Panc1 (cell line): ENCODE measurements around the gene WASL. TPM values are rescaled to one million over a fixed set of nuclear protein-coding genes. Genes with fewer than 3 reads are reported as not detected.

Experiments used
- ATAC-seq: fragments of 200-7000 bp; cut with Tn5 transposase; 2 replicates; pipeline ENCODE4 v1.9.1; 2020; ENCODE audit warnings: mild to moderate bottlenecking, moderate library complexity
- BruUV-seq: library from RNA; stranded (reverse); fragments of 400-500 nt; replicated peaks from 2 replicates; lab custom pipeline; 2021; lab: Mats Ljungman, UMichigan
- CTCF ChIA-PET: fragments of 300-600 bp; sonication (Branson Sonifier 250); formaldehyde crosslinking; loops from one replicate; lab custom pipeline; 2022; ENCODE audit warnings: antibody characterized with exemption; lab: Charles Lee
- POLR2A ChIA-PET: fragments of 300-600 bp; sonication (Branson Sonifier 250); formaldehyde crosslinking; loops from one replicate; lab custom pipeline; 2022; ENCODE audit warnings: antibody characterized with exemption; lab: Charles Lee
- DNase-seq: peaks from one replicate; pipeline ENCODE4 v3.0.0-alpha.2; 2010; ENCODE audit warnings: low read depth, low spot score
- H3K27ac ChIP-seq: 2 replicates; pipeline ENCODE4 v1.5.1; 2011; ENCODE audit warnings: mild to moderate bottlenecking, low read length, inconsistent platforms
- H3K27me3 ChIP-seq: fragments of 200-500 bp; sonication (Bioruptor generic); 2 replicates; pipeline ENCODE4 v1.6.0; 2014; ENCODE audit warnings: low read length, inconsistent platforms; ENCODE audit not compliant: control insufficient read depth, insufficient read depth
- H3K36me3 ChIP-seq: fragments of 200-500 bp; sonication (Bioruptor generic); 2 replicates; pipeline ENCODE4 v1.5.1; 2014; ENCODE audit warnings: inconsistent platforms, mild to moderate bottlenecking, low read length, moderate library complexity; ENCODE audit not compliant: control insufficient read depth, insufficient read depth
- H3K4me1 ChIP-seq: 2 replicates; pipeline ENCODE4 v1.5.1; 2011; ENCODE audit warnings: inconsistent platforms, mild to moderate bottlenecking, low read length, moderate library complexity; ENCODE audit not compliant: control insufficient read depth, insufficient read depth
- H3K4me3 ChIP-seq, 2 experiments: 2 replicates each; pipeline ENCODE4 v1.5.1; 2011 to 2012; ENCODE audit warnings: low read depth in 2 of 2, low read length in 2 of 2, mild to moderate bottlenecking in 2 of 2, inconsistent platforms in 1 of 2, moderate library complexity in 1 of 2
- H3K9me3 ChIP-seq: fragments of 200-500 bp; sonication (Bioruptor generic); 2 replicates; pipeline ENCODE4 v1.5.1; 2014; ENCODE audit warnings: low read depth, mild to moderate bottlenecking, inconsistent platforms, low read length, moderate library complexity; ENCODE audit not compliant: control insufficient read depth, insufficient read depth
- POLR2AphosphoS5 ChIP-seq: IDR thresholded peaks from 2 replicates; pipeline ENCODE4 v1.6.1; 2012; ENCODE audit warnings: mild to moderate bottlenecking, low read depth, low read length, moderate library complexity
- SIN3A ChIP-seq: IDR thresholded peaks from 2 replicates; pipeline ENCODE4 v1.6.1; 2012; ENCODE audit warnings: low read depth, mild to moderate bottlenecking, low read length, moderate library complexity, borderline replicate concordance; ENCODE audit not compliant: insufficient read depth
- TCF7L2 ChIP-seq: IDR thresholded peaks from 2 replicates; pipeline ENCODE4 v1.6.1; 2011; ENCODE audit warnings: mild to moderate bottlenecking, low read depth, low read length, inconsistent platforms
- in situ Hi-C: cut with HindIII; loops from 2 replicates; pipeline ENCODE4 v1.10.0; 2016; ENCODE audit warnings: low sequenced_read_pairs, low pct_unique_long_range_greater_than_20kb
- intact Hi-C: fragments of 100-400 bp; cut with micrococcal nuclease; formaldehyde crosslinking; loops from one replicate; pipeline ENCODE4 v1.10.0; 2022; ENCODE audit not compliant: unreplicated experiment
- total RNA-seq: library from RNA; stranded (reverse); gene quantifications from one replicate; pipeline ENCODE4 v1.2.1, GENCODE V29; 2021; ENCODE audit not compliant: unreplicated experiment
- TF ChIP-seq, protein P1 (sequence below): fragments of 450-650 bp; IDR thresholded peaks from 2 replicates; pipeline ENCODE4 v1.5.1; 2017; ENCODE audit warnings: mild to moderate bottlenecking
- TF ChIP-seq, protein P2 (sequence below), 2 experiments: IDR thresholded peaks; 2 replicates each; pipeline ENCODE4 v1.6.1; 2011 to 2012; ENCODE audit warnings: low read depth in 2 of 2, control low read depth in 1 of 2, low read length in 1 of 2, mild to moderate bottlenecking in 1 of 2, moderate library complexity in 1 of 2; ENCODE audit not compliant: insufficient read depth in 1 of 2

Gene WASL
- total RNA-seq, 1 experiment from 2014 or later = 29.6 TPM

DNA sequence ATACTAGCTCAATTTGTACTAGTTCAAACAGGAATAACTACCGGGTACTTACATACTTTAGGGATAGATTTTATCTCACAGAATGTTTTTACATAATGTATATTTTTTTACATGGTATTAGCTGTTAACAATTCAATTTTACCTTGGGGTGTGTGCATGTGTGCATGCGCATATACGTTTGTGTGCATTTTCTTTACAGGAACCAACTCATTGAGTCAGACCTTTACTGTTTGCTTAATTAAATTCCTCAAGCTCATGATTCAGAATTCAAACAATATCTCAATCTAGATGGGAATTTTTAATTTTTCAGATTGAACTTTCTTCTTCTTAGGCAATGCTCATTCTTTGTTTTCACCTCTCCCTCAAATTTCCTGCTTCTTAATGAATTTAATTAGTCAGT is 24.7 kb upstream of the WASL start:
- no TSS peak for BruUV-seq
- DNase-seq (no peak), ATAC-seq (no peak)
- no peaks in the 10 kb centered on the region for H3K27me3 ChIP-seq
- no peak overlapping the region for H3K27ac ChIP-seq
- H3K4me3 ChIP-seq = no peak overlapping the region
- CTCF ChIA-PET = no interaction called here
- in situ Hi-C loops = no loop called here
- POLR2A ChIA-PET = no interaction called here
- H3K4me1 ChIP-seq = peaks cover 4% of the 10 kb centered on the region; the same call in 1 of the 2 replicates
- TF ChIP-seq SIN3A (no peak), TCF7L2 (no peak), POLR2AphosphoS5 (no peak)
- TF ChIP-seq, protein P1, sequence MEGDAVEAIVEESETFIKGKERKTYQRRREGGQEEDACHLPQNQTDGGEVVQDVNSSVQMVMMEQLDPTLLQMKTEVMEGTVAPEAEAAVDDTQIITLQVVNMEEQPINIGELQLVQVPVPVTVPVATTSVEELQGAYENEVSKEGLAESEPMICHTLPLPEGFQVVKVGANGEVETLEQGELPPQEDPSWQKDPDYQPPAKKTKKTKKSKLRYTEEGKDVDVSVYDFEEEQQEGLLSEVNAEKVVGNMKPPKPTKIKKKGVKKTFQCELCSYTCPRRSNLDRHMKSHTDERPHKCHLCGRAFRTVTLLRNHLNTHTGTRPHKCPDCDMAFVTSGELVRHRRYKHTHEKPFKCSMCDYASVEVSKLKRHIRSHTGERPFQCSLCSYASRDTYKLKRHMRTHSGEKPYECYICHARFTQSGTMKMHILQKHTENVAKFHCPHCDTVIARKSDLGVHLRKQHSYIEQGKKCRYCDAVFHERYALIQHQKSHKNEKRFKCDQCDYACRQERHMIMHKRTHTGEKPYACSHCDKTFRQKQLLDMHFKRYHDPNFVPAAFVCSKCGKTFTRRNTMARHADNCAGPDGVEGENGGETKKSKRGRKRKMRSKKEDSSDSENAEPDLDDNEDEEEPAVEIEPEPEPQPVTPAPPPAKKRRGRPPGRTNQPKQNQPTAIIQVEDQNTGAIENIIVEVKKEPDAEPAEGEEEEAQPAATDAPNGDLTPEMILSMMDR = no peak
- TF ChIP-seq, protein P2, sequence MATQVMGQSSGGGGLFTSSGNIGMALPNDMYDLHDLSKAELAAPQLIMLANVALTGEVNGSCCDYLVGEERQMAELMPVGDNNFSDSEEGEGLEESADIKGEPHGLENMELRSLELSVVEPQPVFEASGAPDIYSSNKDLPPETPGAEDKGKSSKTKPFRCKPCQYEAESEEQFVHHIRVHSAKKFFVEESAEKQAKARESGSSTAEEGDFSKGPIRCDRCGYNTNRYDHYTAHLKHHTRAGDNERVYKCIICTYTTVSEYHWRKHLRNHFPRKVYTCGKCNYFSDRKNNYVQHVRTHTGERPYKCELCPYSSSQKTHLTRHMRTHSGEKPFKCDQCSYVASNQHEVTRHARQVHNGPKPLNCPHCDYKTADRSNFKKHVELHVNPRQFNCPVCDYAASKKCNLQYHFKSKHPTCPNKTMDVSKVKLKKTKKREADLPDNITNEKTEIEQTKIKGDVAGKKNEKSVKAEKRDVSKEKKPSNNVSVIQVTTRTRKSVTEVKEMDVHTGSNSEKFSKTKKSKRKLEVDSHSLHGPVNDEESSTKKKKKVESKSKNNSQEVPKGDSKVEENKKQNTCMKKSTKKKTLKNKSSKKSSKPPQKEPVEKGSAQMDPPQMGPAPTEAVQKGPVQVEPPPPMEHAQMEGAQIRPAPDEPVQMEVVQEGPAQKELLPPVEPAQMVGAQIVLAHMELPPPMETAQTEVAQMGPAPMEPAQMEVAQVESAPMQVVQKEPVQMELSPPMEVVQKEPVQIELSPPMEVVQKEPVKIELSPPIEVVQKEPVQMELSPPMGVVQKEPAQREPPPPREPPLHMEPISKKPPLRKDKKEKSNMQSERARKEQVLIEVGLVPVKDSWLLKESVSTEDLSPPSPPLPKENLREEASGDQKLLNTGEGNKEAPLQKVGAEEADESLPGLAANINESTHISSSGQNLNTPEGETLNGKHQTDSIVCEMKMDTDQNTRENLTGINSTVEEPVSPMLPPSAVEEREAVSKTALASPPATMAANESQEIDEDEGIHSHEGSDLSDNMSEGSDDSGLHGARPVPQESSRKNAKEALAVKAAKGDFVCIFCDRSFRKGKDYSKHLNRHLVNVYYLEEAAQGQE (IDR thresholded peaks at IDR 0.05; ENCODE audit: insufficient read depth in 1 of 2, low read depth in 2 of 2, low read length in 1 of 2) = no peak
- no peaks in the 10 kb centered on the region for H3K9me3 ChIP-seq
- intact Hi-C loops = no loop called here
- H3K36me3 ChIP-seq = no peaks in the 10 kb centered on the region

DNA sequence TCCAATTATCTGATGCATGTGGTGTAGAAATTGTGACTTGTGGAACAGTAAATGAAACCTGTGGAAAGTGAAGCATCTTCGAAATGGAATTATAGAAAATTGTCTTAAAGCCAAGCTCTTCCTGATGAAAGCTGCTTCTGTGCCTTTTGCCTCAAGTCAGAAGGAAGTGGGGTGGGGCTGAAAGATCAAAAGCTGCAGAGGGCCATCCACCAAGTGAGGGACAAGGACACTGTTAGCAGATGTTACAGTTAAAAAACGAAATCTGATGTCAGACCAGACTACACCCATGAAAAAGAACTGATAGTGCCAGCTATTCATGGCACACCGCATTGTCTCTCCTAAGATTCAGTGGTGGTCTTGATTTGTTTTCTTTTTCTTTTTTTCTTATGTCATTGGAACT is 23.8 kb upstream of the WASL start:
- in situ Hi-C loops = no loop called here
- DNase-seq (no peak), ATAC-seq (no peak)
- Histone ChIP-seq H3K27ac (no peak overlapping the region), H3K27me3 (no peaks in the 10 kb centered on the region), H3K36me3 (no peaks in the 10 kb centered on the region), H3K9me3 (no peaks in the 10 kb centered on the region), H3K4me1 (peaks cover 4% of the 10 kb centered on the region; the same call in 1 of the 2 replicates), H3K4me3 (no peak overlapping the region)
- TF ChIP-seq POLR2AphosphoS5 (no peak), SIN3A (no peak), TCF7L2 (no peak)
- TF ChIP-seq, protein P1 = no peak
- TF ChIP-seq, protein P2 (IDR thresholded peaks at IDR 0.05; ENCODE audit: insufficient read depth in 1 of 2, low read depth in 2 of 2, low read length in 1 of 2) = no peak
- no TSS peak for BruUV-seq
- ChIA-PET CTCF (no interaction called here), POLR2A (no interaction called here)
- intact Hi-C loops = no loop called here
